GM21528 (cell line): Measurements from ENCODE around the gene RFC2.
"Not testable (repeated sequence)": the region's sequence is repeated elsewhere in the genome, so short reads cannot be mapped to it uniquely, and the experiment has no call there.

Source experiments
- ATAC-seq: cut with Tn5 transposase; IDR thresholded peaks from one replicate; pipeline ENCODE4 v1.9.1; 2021; ENCODE audit warnings: mild to moderate bottlenecking, moderate library complexity; ENCODE audit not compliant: unreplicated experiment, low FRiP score

RFC2 gene

DNA sequence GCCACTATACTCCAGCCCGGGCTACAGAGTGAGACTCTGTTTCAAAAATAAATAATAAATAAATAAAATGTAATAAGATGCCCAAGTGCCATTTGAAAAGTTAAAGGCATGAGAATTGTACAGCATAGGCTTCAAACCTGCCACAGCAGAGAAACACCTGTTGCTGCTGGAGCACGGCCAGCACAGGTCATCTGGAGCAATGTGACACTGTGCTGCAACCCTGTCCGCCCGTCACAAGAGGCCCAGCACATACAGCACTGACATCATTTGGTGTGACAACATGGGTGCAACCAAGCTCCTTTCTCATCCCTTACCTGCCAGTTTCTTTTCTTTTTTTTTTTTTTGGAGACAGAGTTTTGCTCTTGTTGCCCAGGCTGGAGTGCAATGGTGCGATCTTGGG, 1.3 kb downstream of the RFC2 start:
- ATAC-seq = no peak

DNA sequence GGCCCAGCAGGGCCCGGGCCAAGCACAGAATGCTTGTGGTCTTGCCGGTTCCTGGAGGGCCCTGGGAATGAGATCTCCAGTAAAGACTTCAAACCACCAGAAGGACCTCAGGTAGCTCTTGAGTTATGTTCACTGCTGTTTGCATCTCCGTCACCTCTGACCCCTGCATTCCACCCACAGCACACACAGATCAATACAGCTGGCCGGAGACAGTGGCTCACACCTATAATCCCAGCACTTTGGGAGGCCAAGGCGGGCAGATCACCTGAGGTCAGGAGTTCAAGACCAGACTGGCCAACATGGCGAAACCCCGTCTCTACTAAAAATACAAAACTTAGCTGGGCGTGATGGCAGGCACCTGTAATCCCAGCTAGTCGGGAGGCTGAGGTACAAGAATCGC, 5.1 kb downstream of the RFC2 start:
- not testable (repeated sequence) for ATAC-seq

DNA sequence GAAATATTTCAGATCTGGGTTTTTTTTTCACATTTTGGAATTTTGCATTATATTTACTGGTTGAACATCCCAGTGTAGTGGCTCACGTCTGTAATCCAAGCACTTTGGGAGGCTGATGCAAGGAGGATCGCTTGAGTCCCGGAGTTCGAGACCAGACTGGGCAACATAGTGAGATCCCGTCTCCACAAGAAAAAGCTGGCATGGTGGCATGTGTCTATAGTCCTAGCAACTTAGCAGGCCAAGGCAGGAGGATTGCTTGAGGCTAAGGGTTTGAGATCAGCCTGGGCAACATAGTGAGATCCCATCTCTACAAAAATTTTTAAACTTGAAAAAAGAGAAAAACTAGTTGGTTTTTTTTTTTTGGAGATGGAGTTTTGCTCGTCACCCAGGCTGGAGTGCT, 6.0 kb downstream of the RFC2 start:
- no peak for ATAC-seq

DNA sequence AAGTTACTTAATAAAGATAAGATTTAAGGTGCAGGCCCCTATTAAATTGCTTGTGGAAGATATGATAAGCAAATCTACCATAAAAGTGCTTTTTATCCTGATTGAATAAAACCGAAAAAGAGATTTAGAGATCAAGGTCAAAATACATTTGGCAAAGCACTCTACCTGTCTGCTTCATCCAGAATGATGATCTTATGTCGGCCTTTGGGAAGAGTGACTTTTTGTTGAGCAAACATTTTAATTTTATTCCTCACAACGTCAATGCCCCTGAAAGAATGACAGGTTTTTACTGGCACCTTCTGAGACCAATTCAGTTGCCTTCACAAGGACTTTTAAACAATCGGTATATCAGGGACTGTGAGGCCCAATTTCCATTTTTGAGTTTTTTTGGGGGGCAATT, 7.7 kb downstream of the RFC2 start:
- ATAC-seq = no peak

DNA sequence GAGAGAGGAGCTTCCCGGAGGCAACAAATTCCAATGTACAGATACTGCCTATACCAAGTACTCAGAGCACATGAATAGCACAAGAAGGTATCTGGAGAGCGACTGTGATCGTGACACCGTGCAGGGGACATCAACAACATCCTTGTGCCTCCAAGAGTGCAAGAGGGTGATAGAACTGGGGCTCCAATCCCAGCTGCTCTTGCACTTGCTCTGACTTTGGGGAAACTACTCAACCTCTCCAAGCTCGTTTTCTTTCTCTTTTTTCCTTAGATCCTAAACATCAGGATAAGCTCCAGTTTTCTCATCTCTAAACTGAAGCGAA, 12.1 kb downstream of the RFC2 start:
- ATAC-seq = no peak

DNA sequence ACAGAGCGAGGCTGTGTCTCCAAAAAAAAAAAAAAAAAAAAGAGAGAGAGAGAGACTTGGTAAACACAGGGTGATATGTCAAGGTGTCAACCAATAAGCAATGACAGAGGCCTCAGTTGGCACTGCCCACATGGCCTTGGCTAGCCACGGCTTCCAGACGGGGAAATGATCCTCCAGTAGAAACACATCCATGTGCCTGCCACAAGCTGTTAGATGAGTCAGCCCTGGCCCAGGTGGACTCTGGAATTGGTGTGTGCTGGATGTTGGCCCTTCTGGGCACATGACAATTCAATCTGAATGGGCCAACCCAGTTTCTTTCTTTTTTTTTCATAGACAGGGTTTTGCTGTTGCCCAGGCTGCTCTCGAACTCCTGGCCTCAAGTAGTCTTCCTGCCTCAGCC, 13.7 kb downstream of the RFC2 start:
- no peak for ATAC-seq

DNA sequence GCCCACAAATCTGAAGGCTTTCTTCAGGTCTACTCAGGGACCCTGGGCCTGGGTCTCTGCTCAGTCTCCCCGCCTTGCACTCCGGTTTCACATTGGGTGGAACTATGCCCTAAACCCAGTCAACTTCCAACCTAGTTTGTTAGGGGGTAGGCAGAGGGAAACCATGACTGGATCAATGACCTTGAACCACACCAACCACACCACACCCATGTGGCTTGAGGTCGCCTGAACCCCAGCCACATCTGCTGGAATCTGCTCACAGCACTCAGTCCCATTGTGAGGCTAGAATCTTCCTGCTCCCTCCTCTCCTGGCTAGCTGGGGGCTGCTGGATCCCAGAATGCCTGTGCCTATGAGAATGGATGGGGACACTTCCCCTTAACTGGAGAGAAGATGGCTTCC, 17.9 kb downstream of the RFC2 start:
- no peak for ATAC-seq

DNA sequence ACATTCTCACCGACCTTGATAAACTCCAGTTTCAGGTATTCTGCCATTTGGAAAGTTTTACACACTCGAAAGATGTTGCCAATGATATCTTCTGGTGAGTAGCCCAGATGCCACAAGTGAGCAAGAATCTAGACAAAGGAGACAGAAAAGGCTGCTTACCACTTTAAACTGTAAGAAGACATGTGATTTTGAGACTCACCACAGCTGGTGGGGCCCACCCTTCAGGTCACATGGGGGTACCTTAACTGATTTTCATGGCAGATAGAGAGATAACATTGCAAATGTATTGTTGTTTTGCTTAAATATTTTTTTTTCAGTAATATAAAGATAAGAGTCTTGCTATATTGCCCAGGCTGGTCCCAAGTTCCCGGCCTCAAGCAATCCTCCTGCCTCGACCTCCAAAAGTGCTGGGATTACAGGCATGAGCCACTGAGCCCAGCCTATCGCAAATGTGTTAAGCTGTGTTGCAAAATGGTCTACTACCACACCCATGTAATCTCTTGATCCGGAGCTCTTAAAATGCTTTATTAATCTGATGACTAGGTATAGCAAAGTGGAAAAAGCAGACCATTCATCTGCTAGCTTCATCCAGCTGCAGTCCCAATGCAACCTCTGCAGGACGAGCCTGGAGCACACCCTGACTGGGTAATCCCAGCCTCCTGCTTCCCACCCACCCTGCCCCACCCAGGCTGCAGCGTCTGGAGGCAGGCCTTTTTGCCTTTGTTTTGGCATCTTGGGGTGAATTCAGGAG, 18.5 kb downstream of the RFC2 start:
- ATAC-seq = no peak

DNA sequence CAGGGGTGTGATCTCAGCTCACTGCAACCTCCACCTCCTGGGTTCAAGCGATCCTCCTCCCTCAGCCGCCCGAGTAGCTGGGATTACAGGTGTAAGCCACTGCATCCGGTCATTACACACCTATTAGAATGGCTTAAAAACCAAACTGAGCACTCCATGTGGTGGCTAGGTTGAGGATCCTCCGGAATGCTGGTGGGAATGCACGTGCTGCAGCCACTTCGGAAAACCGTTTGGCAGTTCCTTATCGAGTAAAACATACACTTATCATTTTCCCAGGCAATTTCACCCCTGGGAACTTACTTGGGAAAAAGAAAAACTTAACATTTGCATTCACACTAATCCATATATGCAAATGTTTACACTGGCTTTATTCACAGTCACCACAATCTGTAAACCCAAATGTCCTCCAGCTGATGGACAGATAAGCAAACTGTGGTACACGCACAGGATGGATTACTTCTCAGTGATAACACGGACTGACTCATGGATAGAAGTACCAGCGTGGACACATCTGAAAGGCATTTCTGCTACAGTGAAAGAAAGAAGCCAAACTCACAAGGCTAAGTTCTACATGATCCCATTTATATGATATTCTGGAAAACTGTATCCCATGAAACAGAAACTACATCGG, 20.4 kb downstream of the RFC2 start:
- ATAC-seq = no peak

DNA sequence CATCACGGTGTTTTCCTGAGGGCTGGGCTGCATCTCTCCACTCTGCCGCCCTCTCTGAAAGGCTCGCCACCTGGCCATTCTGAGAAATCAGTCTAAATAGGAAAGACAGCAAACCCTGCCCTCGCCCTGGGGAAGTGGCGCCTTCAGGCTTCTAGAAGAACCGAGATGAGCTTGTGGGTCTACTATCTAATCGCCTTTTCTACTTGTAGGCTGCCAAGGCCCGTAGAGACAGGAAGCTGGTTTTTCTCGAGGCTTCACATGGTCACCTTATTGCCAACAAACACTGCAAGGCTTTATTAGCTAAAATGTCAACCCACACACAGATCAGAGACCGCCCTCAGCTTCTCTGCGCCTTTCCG, 23.0 kb downstream of the RFC2 start:
- ATAC-seq = peak; percentile 62

DNA sequence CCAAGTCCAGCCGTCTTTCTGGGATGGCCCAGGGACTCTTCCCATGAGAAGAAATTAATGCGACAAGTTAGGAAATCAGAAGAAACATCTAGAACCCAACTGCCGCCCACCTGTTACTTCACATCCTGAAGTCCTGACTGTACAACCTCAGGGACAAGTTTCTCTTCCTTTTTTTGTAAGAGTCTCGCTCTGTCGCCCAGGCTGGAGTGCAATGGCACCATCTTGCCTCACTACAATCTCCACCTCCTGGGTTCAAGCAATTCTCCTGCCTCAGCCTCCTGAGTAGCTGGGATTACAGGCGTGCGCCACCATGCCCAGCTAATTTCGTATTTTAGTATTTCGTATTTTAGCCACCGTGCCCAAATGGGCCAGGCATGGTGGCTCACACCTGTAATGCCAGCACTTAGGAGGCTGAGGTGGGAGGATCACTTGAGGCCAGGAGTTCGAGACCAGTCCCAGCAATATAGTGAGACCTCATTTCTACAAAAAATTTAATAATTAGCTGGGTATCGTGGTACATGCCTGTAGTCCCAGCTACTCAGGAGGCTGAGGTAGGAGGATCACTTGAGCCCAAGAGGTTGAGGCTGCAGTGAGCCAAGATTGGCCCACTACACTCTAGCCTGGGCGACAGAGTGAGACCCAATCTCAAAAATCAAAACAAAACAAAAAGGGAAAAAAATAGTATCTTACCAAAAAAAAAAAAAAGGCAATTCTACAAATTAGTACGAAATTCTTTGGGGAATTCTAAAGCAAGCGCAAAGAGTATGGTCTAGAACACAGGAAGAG, 23.6 kb downstream of the RFC2 start:
- ATAC-seq = no peak

DNA sequence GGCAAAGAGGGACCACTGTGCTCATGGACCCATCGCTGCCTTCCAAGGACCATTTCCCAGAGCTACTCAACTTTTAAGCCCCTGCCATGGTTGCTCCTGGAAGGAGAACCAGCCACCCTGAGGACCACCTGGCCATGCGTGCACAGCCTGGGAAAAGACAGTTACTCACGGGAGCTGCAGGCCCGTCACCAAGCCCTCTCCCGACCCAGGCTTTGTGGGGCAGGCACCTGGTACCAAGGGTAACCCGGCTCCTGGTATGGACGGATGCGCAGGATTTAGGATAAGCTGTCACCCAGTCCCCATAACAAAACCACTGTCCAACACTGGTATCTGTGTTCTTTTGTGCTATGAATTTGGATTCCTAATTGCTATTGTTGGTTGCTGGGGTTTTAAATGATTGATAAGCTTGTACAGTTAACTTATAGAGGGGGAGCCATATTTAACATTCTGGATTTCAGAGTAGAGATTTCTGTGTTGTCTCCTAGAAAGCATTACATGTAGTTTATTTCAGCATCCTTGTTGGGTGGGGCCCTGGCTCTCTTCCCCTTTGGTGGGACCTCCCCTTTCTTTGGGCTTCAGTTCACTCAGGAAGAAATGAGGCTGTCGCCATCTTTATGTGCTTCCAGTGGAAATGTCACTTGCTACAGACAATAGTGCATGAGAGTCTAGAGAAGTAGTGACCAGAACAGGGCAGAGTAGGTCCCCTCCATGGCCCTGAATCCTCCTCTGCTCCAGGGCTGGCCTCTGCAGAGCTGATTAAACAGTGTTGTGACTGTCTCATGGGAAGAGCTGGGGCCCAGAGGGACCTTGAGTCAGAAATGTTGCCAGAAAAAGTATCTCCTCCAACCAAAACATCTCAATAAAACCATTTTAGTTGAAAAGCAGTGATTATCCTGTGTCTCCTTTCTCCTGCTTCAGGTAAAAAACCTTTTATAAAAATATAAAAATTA, 25.0 kb downstream of the RFC2 start:
- ATAC-seq = no peak

DNA sequence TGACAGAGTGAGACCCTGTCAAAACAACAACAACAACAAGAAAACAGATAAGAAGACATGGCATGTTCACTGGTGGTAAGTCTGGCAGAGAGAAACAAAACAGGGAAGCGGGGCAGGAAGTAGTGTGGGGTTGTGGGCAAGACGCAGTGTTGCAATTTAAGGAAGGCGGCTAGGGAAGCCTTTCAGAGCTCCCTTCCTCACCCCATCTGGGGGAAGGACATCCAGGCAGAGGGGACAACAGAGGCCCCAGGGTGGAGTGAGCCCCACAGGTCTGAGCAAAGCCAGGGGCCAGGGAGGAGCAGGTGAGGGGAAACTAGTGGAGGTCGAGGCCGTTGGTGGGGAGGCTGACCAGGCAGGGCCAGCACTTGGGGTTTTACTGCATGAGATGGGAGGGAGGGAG, 27.6 kb downstream of the RFC2 start:
- ATAC-seq = no peak

DNA sequence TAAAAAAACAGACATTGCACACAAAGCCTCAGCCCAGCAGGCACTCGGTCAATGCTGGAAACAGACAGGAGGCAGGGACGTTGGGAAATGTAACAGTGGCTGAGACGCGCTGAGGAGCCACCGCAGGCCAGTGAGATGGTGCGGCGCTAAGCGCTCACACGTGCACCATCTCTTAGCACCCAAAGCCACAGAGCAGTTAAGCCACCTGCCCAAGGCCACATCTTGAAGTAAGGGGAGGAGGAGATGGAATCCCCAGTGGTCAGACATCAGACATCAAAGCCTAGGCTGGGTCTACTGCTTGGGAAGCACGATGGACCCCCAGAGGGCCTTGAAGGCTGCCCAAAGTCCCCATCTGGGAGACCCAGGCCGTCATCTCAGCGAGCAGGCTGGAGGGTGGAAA, 28.8 kb downstream of the RFC2 start:
- ATAC-seq = no peak

DNA sequence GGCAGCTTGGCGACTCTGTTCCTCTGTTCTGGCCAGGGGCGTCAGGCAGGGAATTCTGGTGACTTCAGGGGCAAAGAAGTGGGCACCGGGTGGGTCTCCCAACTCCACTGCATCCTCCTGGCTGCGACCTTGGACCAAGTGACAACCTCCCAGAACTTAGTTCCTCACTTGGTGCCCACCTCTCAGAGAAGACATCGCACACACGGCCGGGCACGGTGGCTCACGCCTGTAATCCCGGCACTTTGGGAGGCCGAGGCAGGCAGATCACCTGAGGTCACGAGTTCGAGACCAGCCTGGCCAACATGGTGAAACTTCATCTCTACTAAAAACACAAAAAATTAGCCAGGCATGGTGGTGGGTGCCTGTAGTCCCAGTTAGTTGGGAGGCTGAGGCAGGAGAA, 29.3 kb downstream of the RFC2 start:
- not testable (repeated sequence) for ATAC-seq

DNA sequence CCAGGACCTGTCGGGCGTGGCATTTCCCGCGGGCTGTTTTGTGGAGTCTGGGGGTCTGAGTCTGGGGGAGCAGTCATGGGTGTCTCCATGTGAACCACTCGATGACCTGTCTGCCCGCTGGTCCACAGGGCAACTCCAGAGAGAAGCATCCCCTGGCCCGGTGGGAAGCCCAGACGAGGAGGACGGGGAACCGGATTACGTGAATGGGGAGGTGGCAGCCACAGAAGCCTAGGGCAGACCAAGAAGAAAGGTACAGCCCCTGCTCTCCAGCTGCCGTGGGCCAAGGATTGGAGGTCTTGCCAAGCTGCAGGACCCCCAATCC, 29.7 kb downstream of the RFC2 start:
- ATAC-seq = no peak

DNA sequence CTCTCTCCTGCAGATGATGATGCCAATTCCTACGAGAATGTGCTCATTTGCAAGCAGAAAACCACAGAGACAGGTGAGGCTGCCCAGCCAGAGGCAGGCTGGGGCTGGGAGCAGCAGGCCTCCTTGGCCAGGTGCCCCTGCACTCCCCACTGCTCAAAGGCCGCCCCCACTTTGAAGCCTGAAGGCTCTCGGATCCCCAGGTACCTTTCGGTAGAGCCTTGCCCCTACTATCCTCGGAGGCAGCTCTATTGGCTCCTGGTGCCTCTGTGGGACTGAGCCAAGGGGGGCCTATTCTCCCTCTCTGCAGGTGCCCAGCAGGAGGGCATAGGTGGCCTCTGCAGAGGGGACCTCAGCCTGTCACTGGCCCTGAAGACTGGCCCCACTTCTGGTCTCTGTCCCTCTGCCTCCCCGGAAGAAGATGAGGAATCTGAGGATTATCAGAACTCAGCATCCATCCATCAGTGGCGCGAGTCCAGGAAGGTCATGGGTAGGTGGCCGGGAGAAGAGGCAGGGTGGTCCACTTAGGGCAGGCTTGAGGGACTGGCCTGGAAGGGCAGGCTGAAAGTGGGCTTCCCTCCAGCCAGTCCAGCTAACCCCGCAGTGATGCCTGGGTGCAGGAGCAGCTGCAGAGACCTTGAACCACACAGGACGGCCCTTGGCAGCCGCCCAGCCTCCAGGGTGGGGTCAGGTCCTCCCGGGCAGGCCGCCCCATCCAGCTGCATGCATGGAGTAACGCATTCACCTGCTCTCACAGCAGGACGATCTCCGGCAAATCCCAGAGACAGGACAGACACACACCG, 30.3 kb downstream of the RFC2 start:
- no peak for ATAC-seq

DNA sequence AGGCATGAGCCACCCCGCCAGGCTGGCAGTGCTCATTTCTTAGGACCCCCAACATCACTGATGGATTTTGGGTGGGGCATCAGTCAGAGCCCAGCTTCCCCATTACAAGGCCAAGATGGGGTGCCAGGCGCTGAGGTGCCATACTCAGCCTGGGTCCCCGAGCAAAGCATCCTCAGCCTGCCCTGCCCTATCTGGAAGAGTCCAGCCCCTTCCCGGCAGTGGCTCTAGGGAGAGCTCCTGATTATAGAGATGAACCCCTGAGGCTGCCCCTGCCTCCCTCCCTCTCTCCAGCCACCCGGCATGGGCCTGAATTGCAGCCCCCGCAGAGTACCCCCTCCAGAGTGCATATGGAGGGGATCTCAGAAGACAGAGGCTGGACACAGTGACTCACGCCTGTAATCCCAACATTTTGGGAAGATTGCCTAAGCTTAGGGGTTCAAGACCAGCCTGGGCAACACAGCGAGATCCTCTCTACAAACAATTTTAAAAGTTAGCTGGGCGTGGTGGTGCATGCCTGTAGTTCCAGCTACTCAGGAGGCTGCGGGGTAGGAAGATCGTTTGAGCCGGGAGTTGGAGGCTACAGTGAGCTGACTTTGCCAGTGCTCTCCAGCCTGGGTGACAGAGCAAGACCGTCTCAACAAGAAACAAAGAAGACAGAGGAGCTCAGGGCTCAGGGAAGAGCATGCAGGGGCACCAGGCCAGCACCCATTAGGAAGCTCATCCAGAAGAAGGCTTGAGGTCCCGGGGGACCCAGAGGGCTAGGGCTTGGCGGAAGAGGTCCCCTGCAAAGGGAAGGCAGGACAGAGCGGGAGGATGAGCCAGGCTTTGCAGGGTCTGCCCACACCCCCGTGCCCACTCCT, 31.1 kb downstream of the RFC2 start:
- ATAC-seq = no peak

DNA sequence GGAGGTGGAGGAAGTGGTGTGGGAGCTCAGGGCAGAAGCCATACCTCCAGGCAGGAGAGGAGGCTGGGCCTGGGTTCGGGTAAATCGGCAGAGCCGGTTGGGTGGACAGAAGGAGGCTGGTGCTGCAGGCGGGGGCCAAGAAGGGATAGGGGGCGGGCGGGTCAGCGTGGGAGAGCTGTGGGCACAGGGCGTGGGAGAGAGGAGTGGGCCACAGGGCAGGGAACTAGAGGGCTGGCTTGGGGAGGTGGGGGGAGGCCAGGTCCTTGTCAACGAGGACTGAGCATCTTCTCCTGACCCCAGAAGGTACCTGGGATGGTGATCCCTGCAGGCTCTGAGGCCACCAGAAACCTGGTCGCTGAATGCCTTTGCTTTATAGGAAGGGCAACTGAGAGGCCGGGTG, 32.5 kb downstream of the RFC2 start:
- no peak for ATAC-seq
